GM21619 (cell line): ENCODE results near the gene CALCOCO2.
"Not testable (repeated sequence)": the region's sequence is repeated elsewhere in the genome, so short reads cannot be mapped to it uniquely, and the experiment has no call there.

Source experiments
- ATAC-seq: cut with Tn5 transposase; IDR thresholded peaks from one replicate; pipeline ENCODE4 v1.9.1; 2021; ENCODE audit not compliant: unreplicated experiment

CALCOCO2 gene

GRCh38 chr17:48830840-48831548, at the start of gene CALCOCO2:
CALCOCO2 (plus strand) TSS chr17:48831035; CDS start chr17:48841708, 10,673 bp downstream.
- peak; percentile 79 for ATAC-seq

GRCh38 chr17:48787828-48788227, 43.0 kb upstream of the CALCOCO2 start:
- ATAC-seq: no peak

- ATAC-seq: no peak
Measured at GRCh38 chr17:48790607-48791127, 40.2 kb upstream of the CALCOCO2 start.

- peak; percentile 68 for ATAC-seq
Measured at GRCh38 chr17:48791128-48792032, 39.5 kb upstream of the CALCOCO2 start.

- no peak for ATAC-seq
Measured at GRCh38 chr17:48792033-48792798, 38.6 kb upstream of the CALCOCO2 start.

- ATAC-seq: no peak
Measured at GRCh38 chr17:48795444-48796162, 35.2 kb upstream of the CALCOCO2 start.

GRCh38 chr17:48796163-48796522, 34.7 kb upstream of the CALCOCO2 start:
- not testable (repeated sequence) for ATAC-seq

GRCh38 chr17:48799069-48799723, 31.6 kb upstream of the CALCOCO2 start:
- ATAC-seq: no peak

GRCh38 chr17:48800626-48801217, 30.1 kb upstream of the CALCOCO2 start:
- no peak for ATAC-seq

GRCh38 chr17:48804936-48805411, 25.9 kb upstream of the CALCOCO2 start:
- ATAC-seq: no peak

GRCh38 chr17:48809182-48809581, 21.7 kb upstream of the CALCOCO2 start:
- no peak for ATAC-seq

GRCh38 chr17:48812001-48812400, 18.8 kb upstream of the CALCOCO2 start:
- ATAC-seq: no peak

GRCh38 chr17:48814504-48814903, 16.3 kb upstream of the CALCOCO2 start:
- ATAC-seq: no peak

- ATAC-seq: no peak
Measured at GRCh38 chr17:48815311-48815710, 15.5 kb upstream of the CALCOCO2 start.

GRCh38 chr17:48816438-48816773, 14.4 kb upstream of the CALCOCO2 start:
- ATAC-seq: no peak

GRCh38 chr17:48816774-48817590, 13.9 kb upstream of the CALCOCO2 start, which contains the start of gene TTLL6:
TTLL6 (minus strand) TSS chr17:48817229; CDS start chr17:48817072, 157 bp downstream.
- no peak for ATAC-seq

- ATAC-seq: no peak
Measured at GRCh38 chr17:48818361-48818841, 12.4 kb upstream of the CALCOCO2 start.

- no peak for ATAC-seq
Measured at GRCh38 chr17:48819466-48819865, 11.4 kb upstream of the CALCOCO2 start.
